Measurements from ENCODE around the gene SLC35G3. TPM values are rescaled to one million over a fixed set of nuclear protein-coding genes. Genes with fewer than 3 reads are reported as not detected.
"Not testable (repeated sequence)": the region's sequence is repeated elsewhere in the genome, so short reads cannot be mapped to it uniquely, and the experiment has no call there.

The SLC35G3 gene
- total RNA-seq, 1 donor from 2014 or later, result not detected

DNA sequence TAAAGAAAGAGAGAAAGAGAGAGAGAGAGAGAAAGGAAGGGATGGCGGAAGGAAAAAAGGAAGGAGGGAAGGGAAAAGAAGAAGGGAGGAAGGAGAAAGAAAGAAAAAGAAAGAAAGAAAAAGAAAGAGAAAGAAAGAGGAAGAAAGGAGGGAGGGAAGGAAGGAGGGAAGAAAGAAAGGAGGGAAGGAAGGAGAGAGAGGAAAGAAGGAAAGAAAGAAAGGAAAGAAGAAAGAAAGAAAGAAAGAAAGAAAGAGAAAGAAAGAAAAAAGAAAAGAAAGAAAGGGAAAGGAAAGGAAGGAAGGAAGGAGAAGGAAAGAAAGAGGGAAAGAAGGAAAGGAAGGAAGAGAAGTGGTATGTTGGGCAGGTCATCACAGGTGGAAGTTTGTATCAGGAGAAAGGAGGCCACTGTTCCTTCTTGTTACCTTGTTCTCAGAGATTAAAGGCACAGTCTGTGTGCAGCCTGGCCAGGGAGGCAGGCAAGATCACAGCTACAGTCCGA, 19.3 kb downstream of the SLC35G3 start:
- TF ChIP-seq CTCF (conservative IDR thresholded peaks at IDR 0.05), result no peak
- no peaks in the 10 kb centered on the region for H3K36me3 Mint-ChIP-seq (ENCODE audit: low read depth)
- no peak for DNase-seq (ENCODE audit: low read depth, low spot score)
- H3K4me1 Mint-ChIP-seq, result no peaks in the 10 kb centered on the region
- no peak overlapping the region for H3K27ac Mint-ChIP-seq (ENCODE audit: unreplicated experiment)
- H3K4me3 Mint-ChIP-seq, result no peak overlapping the region
- H3K27me3 Mint-ChIP-seq (ENCODE audit: low read depth), result peaks cover 13% of the 10 kb centered on the region
- no peaks in the 10 kb centered on the region for H3K9me3 Mint-ChIP-seq

- not testable (repeated sequence) for H3K4me1 Mint-ChIP-seq; H3K4me3 Mint-ChIP-seq; DNase-seq (ENCODE audit: low read depth, low spot score); H3K9me3 Mint-ChIP-seq; H3K36me3 Mint-ChIP-seq (ENCODE audit: low read depth); H3K27ac Mint-ChIP-seq (ENCODE audit: unreplicated experiment)
- H3K27me3 Mint-ChIP-seq (ENCODE audit: low read depth), result peaks cover 13% of the 10 kb centered on the region
Measured at GRCh38 chr17:35172321-35172720, 21.9 kb downstream of the SLC35G3 start.

DNA sequence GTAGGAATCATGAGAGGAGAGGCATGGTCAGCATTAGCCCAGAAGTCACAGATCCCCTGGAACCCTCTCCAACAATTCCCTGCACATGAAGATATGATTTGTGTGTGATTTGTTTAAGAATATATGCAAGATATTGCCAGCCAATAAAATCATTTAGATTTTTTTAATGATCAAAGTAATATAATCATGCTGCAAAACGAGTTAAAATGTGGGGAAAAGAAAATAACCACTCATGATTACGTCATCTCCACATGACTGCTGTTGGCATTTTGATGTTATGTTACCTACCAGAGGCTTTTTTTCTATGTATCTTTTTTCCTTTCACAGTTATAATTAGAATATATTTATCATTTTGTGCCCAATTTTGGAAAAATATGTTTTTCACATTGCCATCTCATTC, 22.4 kb downstream of the SLC35G3 start:
- Mint-ChIP-seq H3K9me3 (no peaks in the 10 kb centered on the region), H3K27ac (ENCODE audit: unreplicated experiment) (no peak overlapping the region), H3K4me3 (no peak overlapping the region), H3K27me3 (ENCODE audit: low read depth) (peaks cover 13% of the 10 kb centered on the region), H3K36me3 (ENCODE audit: low read depth) (no peaks in the 10 kb centered on the region), H3K4me1 (no peaks in the 10 kb centered on the region)
- no peak for TF ChIP-seq CTCF (conservative IDR thresholded peaks at IDR 0.05)
- no peak for DNase-seq (ENCODE audit: low read depth, low spot score)

GRCh38 chr17:35170968-35171771, 23.0 kb downstream of the SLC35G3 start:
- H3K36me3 Mint-ChIP-seq (ENCODE audit: low read depth), result no peaks in the 10 kb centered on the region
- H3K27ac Mint-ChIP-seq (ENCODE audit: unreplicated experiment), result no peak overlapping the region
- no peak for TF ChIP-seq CTCF (conservative IDR thresholded peaks at IDR 0.05)
- no peaks in the 10 kb centered on the region for H3K9me3 Mint-ChIP-seq
- H3K4me3 Mint-ChIP-seq, result no peak overlapping the region
- DNase-seq (ENCODE audit: low read depth, low spot score), result no peak
- no peaks in the 10 kb centered on the region for H3K4me1 Mint-ChIP-seq
- peaks cover 12% of the 10 kb centered on the region for H3K27me3 Mint-ChIP-seq (ENCODE audit: low read depth)

GRCh38 chr17:35169835-35170363, 24.3 kb downstream of the SLC35G3 start:
- Mint-ChIP-seq H3K27ac (ENCODE audit: unreplicated experiment) (no peak overlapping the region), H3K36me3 (ENCODE audit: low read depth) (no peaks in the 10 kb centered on the region), H3K4me1 (no peaks in the 10 kb centered on the region)

More at GRCh38 chr17:35169835-35170363, 24.3 kb downstream of the SLC35G3 start:
- Mint-ChIP-seq H3K27me3 (ENCODE audit: low read depth) (peaks cover 5% of the 10 kb centered on the region), H3K9me3 (no peaks in the 10 kb centered on the region), H3K4me3 (no peak overlapping the region)
- TF ChIP-seq CTCF (conservative IDR thresholded peaks at IDR 0.05), result no peak
- no peak for DNase-seq (ENCODE audit: low read depth, low spot score)
